RCC 7860 (cell line): ENCODE measurements around the gene ZXDA.
"Not testable (repeated sequence)": the region's sequence is repeated elsewhere in the genome, so short reads cannot be mapped to it uniquely, and the experiment has no call there.

Experiments
- DNase-seq: peaks from one replicate; pipeline ENCODE4 v3.0.0-alpha.2; 2015; ENCODE audit warnings: low spot score
- FAIRE-seq: peaks from 2 replicates; lab custom pipeline; 2012; peaks lifted over from hg19 to GRCh38; lab: Jason Lieb, UNC

Gene ZXDA, protein sequence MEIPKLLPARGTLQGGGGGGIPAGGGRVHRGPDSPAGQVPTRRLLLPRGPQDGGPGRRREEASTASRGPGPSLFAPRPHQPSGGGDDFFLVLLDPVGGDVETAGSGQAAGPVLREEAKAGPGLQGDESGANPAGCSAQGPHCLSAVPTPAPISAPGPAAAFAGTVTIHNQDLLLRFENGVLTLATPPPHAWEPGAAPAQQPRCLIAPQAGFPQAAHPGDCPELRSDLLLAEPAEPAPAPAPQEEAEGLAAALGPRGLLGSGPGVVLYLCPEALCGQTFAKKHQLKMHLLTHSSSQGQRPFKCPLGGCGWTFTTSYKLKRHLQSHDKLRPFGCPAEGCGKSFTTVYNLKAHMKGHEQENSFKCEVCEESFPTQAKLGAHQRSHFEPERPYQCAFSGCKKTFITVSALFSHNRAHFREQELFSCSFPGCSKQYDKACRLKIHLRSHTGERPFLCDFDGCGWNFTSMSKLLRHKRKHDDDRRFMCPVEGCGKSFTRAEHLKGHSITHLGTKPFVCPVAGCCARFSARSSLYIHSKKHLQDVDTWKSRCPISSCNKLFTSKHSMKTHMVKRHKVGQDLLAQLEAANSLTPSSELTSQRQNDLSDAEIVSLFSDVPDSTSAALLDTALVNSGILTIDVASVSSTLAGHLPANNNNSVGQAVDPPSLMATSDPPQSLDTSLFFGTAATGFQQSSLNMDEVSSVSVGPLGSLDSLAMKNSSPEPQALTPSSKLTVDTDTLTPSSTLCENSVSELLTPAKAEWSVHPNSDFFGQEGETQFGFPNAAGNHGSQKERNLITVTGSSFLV

DNA sequence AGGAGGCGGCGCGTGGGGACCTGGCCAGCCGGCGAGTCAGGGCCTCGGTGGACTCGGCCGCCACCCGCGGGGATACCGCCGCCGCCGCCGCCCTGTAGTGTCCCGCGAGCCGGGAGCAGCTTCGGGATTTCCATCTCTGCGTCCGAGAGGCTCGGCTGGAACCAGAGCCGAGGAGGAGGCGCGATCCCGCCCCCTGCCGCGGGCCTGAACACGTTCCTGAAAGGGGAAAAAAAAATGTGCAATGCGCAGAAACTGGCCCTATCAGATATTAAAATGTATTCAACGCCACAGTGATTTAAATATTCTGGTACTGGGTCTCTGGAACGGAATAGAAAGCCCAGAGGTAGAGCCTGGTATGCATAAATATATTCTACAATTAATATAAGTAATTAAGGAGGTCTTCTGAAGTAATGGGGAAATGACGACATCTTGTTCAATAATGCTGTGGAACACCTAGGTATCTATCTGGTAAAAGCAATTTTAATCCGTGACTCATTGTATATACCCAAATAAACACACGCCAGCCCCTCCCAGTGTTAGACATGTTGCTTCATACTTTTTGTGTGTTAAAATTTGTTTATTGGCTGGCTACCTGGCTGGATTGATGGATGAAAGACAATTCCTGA, at the start of gene ZXDA:
Gene ZXDA (minus strand): TSS at position 172 of the 626 bp plus-strand sequence. CDS start 38 bp downstream, at position 134.
- not testable (repeated sequence) for DNase-seq, FAIRE-seq

DNA sequence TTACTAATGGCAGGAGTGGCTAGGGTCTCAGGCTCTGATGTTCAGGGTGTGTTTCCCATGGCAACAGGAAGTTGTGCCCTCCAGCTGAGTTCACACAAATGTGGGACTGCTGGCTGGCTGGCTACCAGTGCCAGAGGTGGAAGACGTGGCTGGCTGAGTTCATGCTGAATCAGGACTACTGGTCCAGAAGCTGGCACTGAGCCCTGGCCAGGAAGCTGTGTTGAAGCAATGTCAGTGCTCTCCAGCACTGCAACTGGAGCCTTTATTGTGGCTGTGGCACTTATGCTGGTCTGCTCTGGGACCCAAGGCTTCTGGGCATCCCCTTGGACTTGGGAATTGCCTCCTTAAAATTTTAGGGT, 42.0 kb upstream of the ZXDA start:
- DNase-seq (no peak), FAIRE-seq (no peak)

GRCh38 chrX:57951666-57952319, 41.5 kb upstream of the ZXDA start:
- no peak for DNase-seq
- FAIRE-seq: no peak

DNA sequence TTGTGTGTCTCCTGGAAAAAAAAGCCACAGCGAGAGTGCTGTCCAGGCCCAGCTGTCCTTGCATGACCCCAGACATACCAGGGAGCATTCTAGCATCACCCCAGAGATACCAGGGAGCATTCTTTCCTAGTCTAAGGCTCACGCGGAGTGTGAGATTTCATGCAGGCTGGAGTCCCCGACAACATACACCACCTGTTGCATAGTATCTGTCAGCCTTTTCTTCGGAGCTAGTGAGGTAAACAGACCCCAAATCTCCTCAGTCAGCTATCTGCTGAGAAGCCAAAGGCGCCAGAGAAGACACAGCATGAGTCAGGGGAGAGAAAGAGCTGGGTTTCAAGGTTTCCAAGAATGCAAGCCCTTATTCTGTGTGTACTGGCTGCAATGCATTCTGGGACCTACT, 23.1 kb upstream of the ZXDA start:
- no peak for DNase-seq
- no peak for FAIRE-seq

DNA sequence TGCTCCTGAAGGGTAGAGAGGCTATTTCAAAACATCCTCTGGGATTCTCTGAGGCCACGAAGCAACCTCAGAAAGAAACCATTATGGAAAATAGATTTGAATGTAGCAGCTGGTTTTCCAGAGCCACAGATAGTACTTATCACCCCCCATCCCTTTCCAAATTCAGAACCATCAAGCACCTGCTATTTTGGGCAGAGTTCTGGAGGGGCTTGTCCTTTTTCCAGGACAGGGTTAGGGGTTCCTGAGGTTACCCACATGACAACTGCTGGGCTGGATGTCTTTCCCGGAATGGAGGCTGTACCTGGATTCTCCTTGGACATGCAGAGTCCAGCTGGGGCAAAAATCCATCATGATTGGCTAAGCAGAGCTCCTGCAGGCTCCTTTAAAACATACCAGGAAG, 22.0 kb upstream of the ZXDA start:
- no peak for FAIRE-seq

DNA sequence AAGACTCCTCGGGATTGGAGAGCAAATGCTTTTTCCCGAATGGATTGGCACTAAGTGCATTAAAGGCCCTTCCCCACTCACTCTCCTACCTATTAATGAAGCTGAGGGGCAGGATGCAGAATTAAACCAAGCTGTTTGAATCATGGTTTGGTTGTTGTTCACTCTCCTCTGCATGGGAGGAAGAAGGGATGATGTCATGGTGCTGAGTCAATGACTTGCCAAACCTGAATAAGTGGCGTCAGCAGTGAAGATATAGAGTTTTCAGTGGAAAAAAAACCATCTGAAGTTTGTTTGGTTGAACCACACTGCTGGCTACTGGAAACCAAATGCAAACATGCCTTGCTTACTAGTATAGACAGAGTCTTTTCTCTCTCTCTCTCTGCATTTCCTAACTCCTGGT, 19.8 kb upstream of the ZXDA start:
- DNase-seq: no peak
- no peak for FAIRE-seq

More for the DNA sequence above, 22.0 kb upstream of the ZXDA start:
- DNase-seq: no peak

GRCh38 chrX:57929373-57929772, 19.1 kb upstream of the ZXDA start:
- FAIRE-seq (no peak), DNase-seq (no peak)

DNA sequence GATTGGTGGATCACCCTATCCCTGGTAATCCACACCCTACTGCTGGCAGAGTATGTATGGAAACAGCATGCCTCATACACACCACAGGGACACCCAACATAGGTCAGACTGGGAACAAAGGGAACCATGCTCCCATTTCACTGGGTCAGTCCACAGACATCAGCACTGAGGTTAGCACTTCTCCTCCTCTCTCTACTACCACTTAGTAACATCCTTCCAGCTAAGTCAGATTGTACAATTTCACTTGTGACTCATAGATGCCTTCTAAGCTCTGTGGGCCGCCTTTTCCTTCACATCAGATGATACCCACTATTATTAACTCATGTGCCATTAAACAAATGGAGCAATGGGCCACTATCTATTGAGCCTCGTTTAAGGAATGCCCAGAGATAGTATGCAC, 15.5 kb upstream of the ZXDA start:
- FAIRE-seq (no peak), DNase-seq (no peak)

- DNase-seq (no peak), FAIRE-seq (no peak)
Observed at GRCh38 chrX:57918750-57919436, 8.6 kb upstream of the ZXDA start.

DNA sequence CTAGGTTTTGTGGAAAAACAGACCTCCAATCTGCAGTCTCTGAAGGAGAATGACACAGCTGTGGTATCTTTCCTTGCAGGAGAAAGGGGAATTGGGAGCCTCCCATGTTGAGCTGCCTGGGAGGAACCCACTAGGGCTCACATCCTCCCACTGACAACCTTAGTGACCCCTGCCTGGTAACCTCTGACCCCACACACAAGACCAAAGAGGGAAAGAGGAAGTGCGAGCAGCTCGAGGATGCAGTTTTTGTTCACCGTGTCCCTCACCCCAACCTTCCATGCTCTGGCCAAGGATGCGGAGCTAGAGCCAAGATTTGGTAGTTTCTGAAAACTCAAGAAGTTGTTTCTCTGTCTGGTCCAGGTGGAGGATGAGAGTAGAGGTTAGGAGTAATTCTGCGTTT, 5.4 kb upstream of the ZXDA start:
- DNase-seq: no peak
- no peak for FAIRE-seq

DNA sequence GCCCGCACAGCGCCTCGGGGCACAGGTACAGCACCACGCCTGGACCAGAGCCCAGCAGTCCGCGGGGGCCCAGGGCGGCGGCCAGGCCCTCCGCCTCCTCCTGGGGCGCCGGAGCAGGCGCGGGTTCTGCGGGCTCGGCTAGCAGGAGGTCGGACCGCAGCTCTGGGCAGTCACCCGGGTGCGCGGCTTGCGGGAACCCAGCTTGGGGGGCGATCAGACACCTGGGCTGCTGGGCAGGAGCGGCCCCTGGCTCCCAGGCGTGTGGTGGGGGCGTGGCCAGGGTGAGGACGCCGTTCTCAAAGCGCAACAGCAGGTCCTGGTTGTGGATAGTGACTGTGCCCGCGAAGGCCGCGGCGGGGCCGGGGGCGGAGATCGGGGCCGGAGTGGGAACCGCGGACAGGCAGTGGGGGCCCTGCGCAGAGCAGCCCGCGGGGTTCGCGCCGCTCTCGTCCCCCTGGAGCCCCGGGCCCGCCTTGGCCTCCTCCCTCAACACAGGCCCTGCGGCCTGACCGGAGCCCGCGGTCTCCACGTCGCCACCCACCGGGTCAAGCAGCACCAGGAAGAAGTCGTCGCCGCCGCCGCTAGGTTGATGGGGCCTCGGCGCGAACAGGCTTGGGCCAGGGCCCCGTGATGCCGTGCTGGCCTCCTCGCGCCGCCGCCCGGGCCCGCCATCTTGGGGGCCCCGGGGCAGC, 517 bp downstream of the ZXDA start:
- FAIRE-seq, DNase-seq: not testable (repeated sequence)

GRCh38 chrX:57908972-57909594, 1.2 kb downstream of the ZXDA start:
- DNase-seq, FAIRE-seq: not testable (repeated sequence)

GRCh38 chrX:57906790-57907189, 3.5 kb downstream of the ZXDA start:
- FAIRE-seq: peak; percentile 49
- peak; percentile 4 for DNase-seq

- FAIRE-seq (no peak), DNase-seq (no peak)
Observed at GRCh38 chrX:57905141-57905540, 5.1 kb downstream of the ZXDA start.

DNA sequence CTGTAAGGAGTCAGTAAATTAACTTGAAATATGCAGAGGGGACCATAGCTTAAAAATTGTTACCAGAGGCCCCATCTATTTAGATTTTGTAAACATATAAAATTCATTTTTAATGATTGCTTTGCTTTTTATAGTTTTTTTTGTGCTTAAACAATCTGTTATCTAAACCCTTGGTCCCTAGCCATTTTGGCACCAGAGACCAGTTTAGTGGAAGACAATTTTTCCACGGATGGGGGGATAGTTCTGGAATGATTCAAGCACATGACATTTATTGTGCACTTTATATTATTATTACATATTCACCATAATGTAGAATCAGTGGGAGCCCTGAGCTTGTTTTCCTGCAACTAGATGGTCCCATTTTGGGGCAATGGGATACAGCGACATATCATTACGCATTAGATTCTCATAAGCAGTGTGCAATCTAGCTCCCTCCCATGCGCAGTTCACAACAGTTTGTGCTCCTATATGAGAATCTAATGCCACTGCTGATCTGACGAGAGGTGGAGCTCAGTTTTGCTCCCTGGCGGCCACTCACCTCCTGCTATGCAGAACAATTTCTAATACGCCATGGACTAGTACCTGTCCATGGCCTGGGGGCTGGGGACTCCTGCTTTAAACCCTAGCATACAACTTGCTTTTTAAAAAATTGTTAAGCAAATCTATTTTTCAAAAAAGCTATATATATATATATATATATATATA, 5.9 kb downstream of the ZXDA start:
- no peak for FAIRE-seq
- DNase-seq: no peak

GRCh38 chrX:57902633-57903032, 7.6 kb downstream of the ZXDA start:
- FAIRE-seq: no peak

GRCh38 chrX:57901466-57901865, 8.8 kb downstream of the ZXDA start:
- DNase-seq: no peak
- peak; percentile 74 for FAIRE-seq

More at GRCh38 chrX:57902633-57903032, 7.6 kb downstream of the ZXDA start:
- DNase-seq: no peak

DNA sequence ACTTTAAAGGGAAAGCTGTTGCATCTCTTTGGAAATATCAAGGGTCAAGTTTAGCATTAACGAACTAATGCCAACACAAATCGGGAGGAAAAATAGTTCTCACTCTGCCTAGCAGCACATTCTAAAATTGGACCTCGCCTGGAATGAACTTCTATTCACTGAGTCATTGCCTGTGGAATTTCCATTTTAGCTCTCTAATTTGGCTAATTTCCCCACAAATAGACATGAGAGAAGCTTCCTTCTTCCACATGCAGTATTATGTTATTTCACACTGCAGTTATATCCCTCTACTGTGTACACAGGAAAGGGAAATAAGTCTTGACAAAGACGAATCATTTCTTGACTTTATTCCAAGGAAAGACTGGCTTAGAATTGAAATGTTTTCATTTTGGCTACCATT, 9.3 kb downstream of the ZXDA start:
- peak; percentile 62 for FAIRE-seq
- DNase-seq: no peak

DNA sequence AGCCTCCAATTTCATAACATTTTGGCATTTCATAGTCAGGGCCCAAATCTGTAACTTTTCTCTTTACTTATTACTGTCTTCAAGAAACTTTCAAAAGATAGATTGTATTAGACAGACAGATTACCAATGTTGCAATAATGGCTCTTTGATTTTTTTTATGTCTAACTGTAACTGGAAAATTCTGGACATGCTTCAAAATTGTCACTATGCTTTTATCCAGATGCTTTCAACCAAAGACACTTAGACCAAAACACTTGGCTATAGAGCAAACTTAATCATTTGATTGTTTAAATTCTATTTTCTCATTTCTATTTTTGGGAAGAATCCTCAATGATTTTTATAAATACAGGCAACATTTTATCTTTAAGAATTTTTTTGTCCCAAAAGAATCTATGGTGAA, 10.4 kb downstream of the ZXDA start:
- DNase-seq (no peak), FAIRE-seq (peak; percentile 24)
